K562 (cell line): ENCODE measurements around the gene KCNJ15. TPM values are rescaled to one million over a fixed set of nuclear protein-coding genes. Genes with fewer than 3 reads are reported as not detected.

Experiments
- ATAC-seq: fragments of 200-7000 bp; cut with Tn5 transposase; 3 replicates; pipeline ENCODE4 v1.9.1; 2020; ENCODE audit warnings: moderate library complexity
- BruUV-seq: library from RNA; stranded (reverse); fragments of 400-500 nt; replicated peaks from 2 replicates; lab custom pipeline; 2021; lab: Mats Ljungman, UMichigan
- CTCF ChIA-PET: fragments of 300-600 bp; formaldehyde crosslinking; extraction: SDS; loops from one replicate; lab custom pipeline; 2021; ENCODE audit warnings: low intra/inter-chr PET ratio; lab: Yijun Ruan, JAX
- POLR2A ChIA-PET: fragments of 300-600, 350-650 bp; sonication (Branson Sonifier 250); formaldehyde crosslinking; extraction: SDS; loops from one replicate; lab custom pipeline; 2021; ENCODE audit warnings: antibody characterized with exemption, inconsistent platforms; lab: Yijun Ruan, JAX
- DNase-seq, 4 experiments: peaks; one replicate each; pipeline versions ENCODE4 v3.0.0 to v3.0.0-alpha.2; 2011 to 2018; ENCODE audit warnings: low spot score in 3 of 4, mixed read lengths in 3 of 4; ENCODE audit errors: extremely low read depth in 1 of 4
- FAIRE-seq: peaks from 2 replicates; lab custom pipeline; 2011; peaks lifted over from hg19 to GRCh38; lab: Jason Lieb, UNC
- H2AFZ ChIP-seq: 2 replicates; pipeline ENCODE4 v1.6.0; 2011; ENCODE audit warnings: low read depth, low read length, control low read depth, inconsistent platforms
- H3K27ac ChIP-seq: fragments of 200-600 bp; 3 replicates; pipeline ENCODE4 v1.8.0; 2011; ENCODE audit warnings: low read depth, mild to moderate bottlenecking, control low read depth, inconsistent platforms, low read length, moderate library complexity, mixed read lengths; ENCODE audit errors: extremely low read depth
- H3K27me3 ChIP-seq, 2 experiments: fragments of 300-600 bp in 1 of 2; 2 replicates in 1 of 2; 3 replicates in 1 of 2; pipeline versions ENCODE4 v1.6.0 to v1.8.0; 2011; ENCODE audit warnings: inconsistent platforms in 2 of 2, low read length in 2 of 2, mild to moderate bottlenecking in 1 of 2, mixed read lengths in 1 of 2, moderate library complexity in 1 of 2; ENCODE audit not compliant: control insufficient read depth in 2 of 2, insufficient read depth in 2 of 2
- H3K36me3 ChIP-seq: fragments of 300-600 bp; 3 replicates; pipeline ENCODE4 v1.8.0; 2011; ENCODE audit warnings: mild to moderate bottlenecking, low read length, inconsistent platforms; ENCODE audit not compliant: control insufficient read depth, insufficient read depth
- H3K4me1 ChIP-seq, 2 experiments: fragments of 200-600 bp in 1 of 2; replicated peaks in 1 of 2; 2 replicates in 1 of 2; 3 replicates in 1 of 2; pipeline versions ENCODE4 v1.5.1 to v1.8.0; 2011; ENCODE audit warnings: inconsistent platforms in 2 of 2, low read length in 2 of 2, mild to moderate bottlenecking in 1 of 2, mixed read lengths in 1 of 2, moderate library complexity in 1 of 2; ENCODE audit not compliant: control insufficient read depth in 2 of 2, insufficient read depth in 2 of 2
- H3K4me2 ChIP-seq: 2 replicates; pipeline ENCODE4 v1.6.1; 2011; ENCODE audit warnings: low read length, control low read depth, inconsistent platforms, mixed read lengths; ENCODE audit not compliant: insufficient read depth
- H3K4me3 ChIP-seq: fragments of 200-600 bp; sonication (generic), shearing (Covaris generic); 2 replicates; pipeline ENCODE4 v1.5.1; 2016; ENCODE audit warnings: control low read depth, inconsistent platforms
- H3K79me2 ChIP-seq: fragments of 200-600 bp; 3 replicates; pipeline ENCODE4 v1.8.0; 2011; ENCODE audit warnings: low read length, inconsistent platforms; ENCODE audit not compliant: control insufficient read depth, insufficient read depth
- H3K9ac ChIP-seq, 2 experiments: 2 replicates each; pipeline versions ENCODE4 v1.6.0 to v1.6.1; 2011; ENCODE audit warnings: low read depth in 2 of 2, low read length in 2 of 2, control low read depth in 1 of 2, inconsistent platforms in 1 of 2, mild to moderate bottlenecking in 1 of 2, mixed read lengths in 1 of 2; ENCODE audit not compliant: insufficient read depth in 1 of 2
- H3K9me1 ChIP-seq: one replicate; pipeline ENCODE4 v1.6.0; 2011; ENCODE audit warnings: inconsistent platforms, mild to moderate bottlenecking, low read length, moderate library complexity; ENCODE audit not compliant: control insufficient read depth, insufficient read depth
- H3K9me3 ChIP-seq: replicated peaks from 2 replicates; pipeline ENCODE4 v1.5.1; 2011; ENCODE audit warnings: low read depth, low read length, inconsistent platforms; ENCODE audit not compliant: control insufficient read depth, insufficient read depth
- H4K20me1 ChIP-seq: replicated peaks from 2 replicates; pipeline ENCODE4 v1.6.1; 2011; ENCODE audit warnings: low read length, inconsistent platforms, mixed read lengths; ENCODE audit not compliant: control insufficient read depth, insufficient read depth
- ARHGAP35 ChIP-seq: fragments of 450-650 bp; IDR thresholded peaks from 2 replicates; pipeline ENCODE4 v1.6.1; 2018; ENCODE audit not compliant: partially characterized antibody
- CHAMP1 ChIP-seq: fragments of 450-650 bp; IDR thresholded peaks from 2 replicates; pipeline ENCODE4 v1.6.1; 2016; ENCODE audit warnings: mild to moderate bottlenecking
- HMBOX1 ChIP-seq: sonication (generic); IDR thresholded peaks from 2 replicates; pipeline ENCODE4 v1.6.1; 2016
- MECOM ChIP-seq: fragments of 250-450 bp; sonication (Bioruptor Pico); IDR thresholded peaks from 2 replicates; pipeline ENCODE4 v1.8.0; 2022; ENCODE audit warnings: inconsistent platforms
- RNF219 ChIP-seq: fragments of 250-450 bp; sonication (Bioruptor Pico); IDR thresholded peaks from 2 replicates; pipeline ENCODE4 v1.5.0; 2022; ENCODE audit warnings: mild to moderate bottlenecking
- SRSF3 ChIP-seq: fragments of 200-400 bp; formaldehyde crosslinking; IDR thresholded peaks from 2 replicates; pipeline ENCODE4 v1.6.1; 2016; ENCODE audit warnings: mild to moderate bottlenecking, low read length, moderate library complexity; ENCODE audit not compliant: insufficient read depth
- STAT6 ChIP-seq: sonication (generic); formaldehyde crosslinking; IDR thresholded peaks from 2 replicates; pipeline ENCODE4 v1.8.1; 2023; ENCODE audit warnings: mild to moderate bottlenecking, missing genetic modification reagents
- TCF7L2 ChIP-seq: fragments of 150-350 bp; IDR thresholded peaks from 2 replicates; pipeline ENCODE4 v1.6.1; 2016; ENCODE audit warnings: low read depth, mild to moderate bottlenecking, low read length, moderate library complexity
- ZNF253 ChIP-seq: fragments of 250-450 bp; sonication (Bioruptor Pico); conservative IDR thresholded peaks from 2 replicates; pipeline ENCODE4 v1.6.1; 2021; ENCODE audit warnings: mild to moderate bottlenecking
- WGBS: fragments of 100-300 bp; shearing (Covaris generic); methylation state at CpG from one replicate; pipeline ENCODE4 v1.1.6; 2016; ENCODE audit warnings: low coverage, mixed read lengths; ENCODE audit not compliant: insufficient coverage; ENCODE audit errors: missing lambda C conversion rate; 5-methylcytosine and 5-hydroxymethylcytosine counted together
- in situ Hi-C: fragments of 300-500 bp; cut with MboI; formaldehyde crosslinking; loops from 4 replicates; pipeline ENCODE4 v1.15.0; 2018; ENCODE audit warnings: inconsistent platforms, mixed read lengths
- intact Hi-C: fragments of 100-400 bp; cut with micrococcal nuclease; formaldehyde crosslinking; loops from 2 replicates; pipeline ENCODE4 v1.14.2; 2022
- polyA plus RNA-seq, 8 experiments: library from polyadenylated mRNA; depleted of rRNA in 4 of 8; stranded (reverse) in 5 of 8; unstranded in 3 of 8; fragments of >200 nt; fragmentation: Nextera tagmentation in 2 of 8; fragmentation: Illumina TruSeq in 1 of 8; extraction: Ambion mirVana in 2 of 8; extraction: Trizol in 1 of 8; gene quantifications; 2 replicates each; pipeline versions ENCODE4 v1.2.1 to v1.2.3, GENCODE V29; 2011 to 2014; ENCODE audit warnings: inconsistent platforms in 1 of 8, missing spikeins in 1 of 8
- total RNA-seq, 7 experiments: library from RNA; depleted of rRNA in 6 of 7; stranded (reverse); fragments of >200 nt in 6 of 7; fragmentation: Illumina TruSeq in 2 of 7; extraction: Trizol in 2 of 7; gene quantifications; 2 replicates each; pipeline versions ENCODE4 v1.2.1 to v1.2.3, GENCODE V29; 2011 to 2021; ENCODE audit warnings: low replicate concordance in 1 of 7

Gene KCNJ15
- total and polyA plus RNA-seq, 9 of the 15 experiments (the other 6 are each of a cell fraction or from before 2014, with no cell fraction given) = 0.20 to 3.0 (median 0.72) TPM; not detected in 1

GRCh38 chr21:38297871-38298270 lies 41.1 kb downstream of the KCNJ15 start:
- FAIRE-seq = no peak
- ATAC-seq = no peak
- Histone ChIP-seq H4K20me1 (no peaks in the 10 kb centered on the region), H2AFZ (no peak overlapping the region), H3K4me1 (peaks cover 2 to 4% of the 10 kb centered on the region in 2 experiments; a peak in 3 of 5 replicates), H3K4me3 (no peak overlapping the region), H3K27ac (no peak overlapping the region), H3K9me1 (no peaks in the 10 kb centered on the region), H3K4me2 (no peak overlapping the region), H3K9me3 (no peaks in the 10 kb centered on the region), H3K27me3 (peaks cover 8 to 26% of the 10 kb centered on the region in 2 experiments; a peak in 4 of 5 replicates), H3K36me3 (no peaks in the 10 kb centered on the region), H3K9ac (no peak overlapping the region), H3K79me2 (no peaks in the 10 kb centered on the region)
- WGBS = 0% methylated on average over 3 of the region's 3 CpGs
- no peak for DNase-seq
- CTCF ChIA-PET = no interaction called here
- POLR2A ChIA-PET = no interaction called here
- BruUV-seq = no TSS peak
- TF ChIP-seq ARHGAP35 (no peak), HMBOX1 (no peak), ZNF253 (CRISPR knock-in tag) (no peak), MECOM (CRISPR knock-in tag) (no peak), RNF219 (no peak), CHAMP1 (no peak), SRSF3 (no peak), TCF7L2 (no peak), STAT6 (CRISPR knock-in tag) (no peak)
- intact Hi-C loops (no loop called here), in situ Hi-C loops (no loop called here)
